ENCODE data around the gene CBLB. TPM values are rescaled to one million over a fixed set of nuclear protein-coding genes. Genes with fewer than 3 reads are reported as not detected.

CBLB gene
- total and polyA plus RNA-seq, 2 of the 4 experiments (the other 2 are of a cell fraction): 10.1 to 20.1 TPM

- CTCF ChIA-PET: no interaction called here
- POLR2A ChIA-PET (ENCODE audit: unreplicated experiment): no interaction called here
Measured at GRCh38 chr3:105915524-105915923, 46.7 kb upstream of the CBLB start.

More at GRCh38 chr3:105915524-105915923, 46.7 kb upstream of the CBLB start:
- Histone ChIP-seq H3K4ac (ENCODE audit: low read depth, low read length) (no peak overlapping the region), H3K9me3 (ENCODE audit: control insufficient read depth, insufficient read depth, low read length) (0 out of 2 replicates have a peak, but pooled peaks cover under 1% of the 10 kb centered on the region), H3K27me3 (ENCODE audit: control insufficient read depth, insufficient read depth, low read length) (no peaks in the 10 kb centered on the region), H2BK15ac (ENCODE audit: low read depth, low read length) (no peak overlapping the region), H3K4me1 (ENCODE audit: control insufficient read depth, insufficient read depth, low read length) (no peaks in the 10 kb centered on the region), H2BK120ac (ENCODE audit: low read depth, low read length) (no peak overlapping the region), H2BK20ac (ENCODE audit: low read depth, low read length) (no peak overlapping the region), H2AFZ (replicated peaks; ENCODE audit: low read length, poor library complexity) (no peak overlapping the region), H3K79me1 (ENCODE audit: low read depth in 1 of 2, low read length in 2 of 2) (no peaks in the 10 kb centered on the region), H3K4me3 (ENCODE audit: insufficient read depth, low read depth, low read length) (no peak overlapping the region), H2AK5ac (ENCODE audit: low read depth, low read length) (no peak overlapping the region), H3K4me2 (ENCODE audit: low read depth, low read length) (no peak overlapping the region), H3K9me1 (ENCODE audit: insufficient read depth, low read length) (no peaks in the 10 kb centered on the region), H3K27ac (ENCODE audit: insufficient read depth, low read length) (no peak overlapping the region), H3K14ac (replicated peaks; ENCODE audit: low read depth, low read length) (no peak overlapping the region), H4K8ac (ENCODE audit: low read depth in 2 of 2, low read length in 2 of 2) (no peak overlapping the region), H3K36me3 (ENCODE audit: control insufficient read depth, insufficient read depth, low read length) (no peaks in the 10 kb centered on the region), H3K18ac (ENCODE audit: low read depth, low read length) (no peak overlapping the region), H3K9ac (ENCODE audit: low read depth, low read length) (no peak overlapping the region), H2AK9ac (replicated peaks; ENCODE audit: low read depth, low read length, poor library complexity) (no peak overlapping the region), H3K56ac (ENCODE audit: extremely low read depth, insufficient read depth, low read length) (no peak overlapping the region), H3K23ac (ENCODE audit: low read depth, low read length) (no peak overlapping the region), H4K5ac (ENCODE audit: low read depth, low read length) (no peak overlapping the region), H4K20me1 (ENCODE audit: insufficient read depth, low read length) (no peaks in the 10 kb centered on the region), H4K91ac (ENCODE audit: insufficient read depth, low read depth, low read length) (no peak overlapping the region), H2BK5ac (ENCODE audit: low read depth, low read length, poor library complexity, severe bottlenecking) (no peak overlapping the region)
- DNase-seq (no peak), ATAC-seq (ENCODE audit: low read depth) (no peak)
- dilution Hi-C loops (cut with HindIII; ENCODE audit: low sequenced_read_pairs, unreplicated experiment) (no loop called here), in situ Hi-C loops (cut with MboI; ENCODE audit: low sequenced_read_pairs) (no loop called here), intact Hi-C loops (cut with micrococcal nuclease) (no loop called here)
- TF ChIP-seq USF2 (IDR thresholded peaks at IDR 0.05; ENCODE audit: low read depth, low read length) (no peak), CEBPB (IDR thresholded peaks at IDR 0.05; ENCODE audit: low read depth, low read length) (no peak), FOS (IDR thresholded peaks at IDR 0.05; ENCODE audit: low read depth, low read length) (no peak), MAFK (IDR thresholded peaks at IDR 0.05; ENCODE audit: low read depth, low read length) (no peak), POLR2A (IDR thresholded peaks at IDR 0.05; ENCODE audit: low read depth, low read length) (no peak), RCOR1 (IDR thresholded peaks at IDR 0.05; ENCODE audit: insufficient replicate concordance, low read length) (no peak), RAD21 (IDR thresholded peaks at IDR 0.05; ENCODE audit: low read length) (no peak), NFE2L2 (IDR thresholded peaks at IDR 0.05; ENCODE audit: low read depth, low read length) (no peak), RFX5 (IDR thresholded peaks at IDR 0.05; ENCODE audit: low read depth, low read length) (no peak)
- no TSS peak for BruUV-seq (replicated peaks)
- no CpG with 5 or more reads among the region's 2 CpGs for WGBS, 2 experiments (ENCODE audit: extremely low coverage in 2 of 2, insufficient read length in 1 of 2)
